PC-9 (cell line): Measurements from ENCODE around the gene MLST8. TPM values are rescaled to one million over a fixed set of nuclear protein-coding genes. Genes with fewer than 3 reads are reported as not detected.
A peak's percentile ranks its signal among the peaks of the same experiment; 100 is the strongest.

Experiments
- BruUV-seq: library from RNA; stranded (reverse); fragments of 400-500 nt; replicated peaks from 2 replicates; lab custom pipeline; 2021; lab: Mats Ljungman, UMichigan
- CTCF ChIA-PET: fragments of 300-600 bp; sonication (Branson Sonifier 250); formaldehyde crosslinking; loops from one replicate; lab custom pipeline; 2022; ENCODE audit warnings: antibody characterized with exemption; lab: Charles Lee
- POLR2A ChIA-PET: fragments of 300-600 bp; sonication (Branson Sonifier 250); formaldehyde crosslinking; loops from one replicate; lab custom pipeline; 2022; ENCODE audit warnings: antibody characterized with exemption; ENCODE audit not compliant: unreplicated experiment; lab: Charles Lee
- DNase-seq, 2 experiments: peaks; one replicate each; pipeline versions ENCODE4 v3.0.0 to v3.0.0-alpha.2; 2015 to 2022; ENCODE audit warnings: mixed read lengths in 1 of 2
- H2AFZ ChIP-seq: fragments of 200-600 bp; sonication (generic); 2 replicates; pipeline ENCODE4 v1.8.1; 2017; ENCODE audit warnings: antibody characterized with exemption
- H3F3A ChIP-seq: fragments of 200-600 bp; sonication (generic); 2 replicates; pipeline ENCODE4 v1.8.1; 2017; ENCODE audit warnings: antibody characterized with exemption, mild to moderate bottlenecking, low read depth; ENCODE audit not compliant: insufficient read depth
- H3K27ac ChIP-seq: fragments of 200-600 bp; sonication (generic); 2 replicates; pipeline ENCODE4 v1.6.1; 2016; ENCODE audit warnings: mixed run types
- H3K27me3 ChIP-seq: fragments of 200-600 bp; sonication (generic); 2 replicates; pipeline ENCODE4 v1.6.1; 2016; ENCODE audit warnings: low read depth, mixed run types; ENCODE audit not compliant: insufficient read depth
- H3K36me3 ChIP-seq: fragments of 200-600 bp; sonication (generic); 2 replicates; pipeline ENCODE4 v1.6.1; 2016; ENCODE audit warnings: low read depth, mixed run types
- H3K4me1 ChIP-seq: fragments of 200-600 bp; sonication (generic); replicated peaks from 2 replicates; pipeline ENCODE4 v1.6.1; 2016; ENCODE audit warnings: mixed run types; ENCODE audit not compliant: insufficient read depth
- H3K4me2 ChIP-seq: fragments of 200-600 bp; sonication (generic); 2 replicates; pipeline ENCODE4 v1.6.1; 2017; ENCODE audit warnings: mixed run types
- H3K4me3 ChIP-seq: fragments of 200-600 bp; sonication (generic); 2 replicates; pipeline ENCODE4 v1.6.1; 2016; ENCODE audit warnings: mixed run types
- H3K79me2 ChIP-seq: fragments of 200-600 bp; sonication (generic); 2 replicates; pipeline ENCODE4 v1.6.1; 2017; ENCODE audit warnings: low read depth, mixed run types
- H3K9me2 ChIP-seq: fragments of 200-600 bp; sonication (generic); 2 replicates; pipeline ENCODE4 v1.8.1; 2017; ENCODE audit warnings: mild to moderate bottlenecking; ENCODE audit not compliant: insufficient read depth
- H3K9me3 ChIP-seq: fragments of 200-600 bp; sonication (generic); 2 replicates; pipeline ENCODE4 v1.8.1; 2016; ENCODE audit warnings: low read depth; ENCODE audit not compliant: insufficient read depth
- H4K20me1 ChIP-seq: fragments of 200-600 bp; sonication (generic); 2 replicates; pipeline ENCODE4 v1.8.1; 2017; ENCODE audit not compliant: insufficient read depth
- EZH2 ChIP-seq: fragments of 200-600 bp; sonication (generic); IDR thresholded peaks from 2 replicates; pipeline ENCODE4 v1.8.0; 2017; ENCODE audit warnings: antibody characterized with exemption, low read depth
- intact Hi-C: fragments of 100-400 bp; cut with micrococcal nuclease; formaldehyde crosslinking; loops from one replicate; pipeline ENCODE4 v1.10.0; 2022; ENCODE audit not compliant: unreplicated experiment
- total RNA-seq: library from RNA; stranded (reverse); gene quantifications from 2 replicates; pipeline ENCODE4 v1.2.3, GENCODE V29; 2021
- TF ChIP-seq, protein P1 (sequence below): fragments of 200-600 bp; sonication (generic); conservative IDR thresholded peaks from 2 replicates; pipeline ENCODE4 v1.6.1; 2017; ENCODE audit warnings: mixed run types, antibody characterized with exemption, mild to moderate bottlenecking, moderate library complexity

The MLST8 gene
- total RNA-seq, 1 experiment from 2014 or later: 66.3 TPM

DNA sequence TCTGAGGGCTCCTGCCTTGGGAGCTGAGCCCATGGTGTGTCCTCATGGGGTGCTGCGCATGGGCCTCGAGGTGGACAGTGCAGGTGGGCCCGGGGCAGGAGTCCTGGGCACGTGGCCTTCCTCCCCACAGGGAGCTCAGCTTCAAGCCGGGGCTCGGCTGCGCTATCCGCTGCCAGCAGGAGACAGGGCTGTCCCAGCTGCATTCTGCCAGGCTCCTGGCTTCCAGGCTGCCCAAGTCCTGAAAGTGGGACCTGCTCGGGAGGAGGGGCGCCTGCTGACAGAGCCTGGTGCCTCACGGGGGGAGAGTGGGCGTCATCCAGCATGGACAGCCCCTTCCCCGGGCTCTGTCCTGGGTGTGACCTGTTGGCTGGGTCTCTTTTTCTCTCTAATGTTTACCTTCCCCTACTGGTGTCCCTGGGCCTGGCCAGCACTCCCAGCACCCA is 42.6 kb upstream of the MLST8 start:
- no peaks in the 10 kb centered on the region for H3K27me3 ChIP-seq
- intact Hi-C loops: loop anchor here (1.0 kb wide), 1 partner anchor 7 kb away; the partner anchor contains the start of gene TRAF7
- H3K36me3 ChIP-seq: 0 out of 2 replicates have a peak, but pooled peaks cover 7% of the 10 kb centered on the region
- H2AFZ ChIP-seq: no peak overlapping the region
- TF ChIP-seq EZH2: no peak
- TF ChIP-seq, protein P1, sequence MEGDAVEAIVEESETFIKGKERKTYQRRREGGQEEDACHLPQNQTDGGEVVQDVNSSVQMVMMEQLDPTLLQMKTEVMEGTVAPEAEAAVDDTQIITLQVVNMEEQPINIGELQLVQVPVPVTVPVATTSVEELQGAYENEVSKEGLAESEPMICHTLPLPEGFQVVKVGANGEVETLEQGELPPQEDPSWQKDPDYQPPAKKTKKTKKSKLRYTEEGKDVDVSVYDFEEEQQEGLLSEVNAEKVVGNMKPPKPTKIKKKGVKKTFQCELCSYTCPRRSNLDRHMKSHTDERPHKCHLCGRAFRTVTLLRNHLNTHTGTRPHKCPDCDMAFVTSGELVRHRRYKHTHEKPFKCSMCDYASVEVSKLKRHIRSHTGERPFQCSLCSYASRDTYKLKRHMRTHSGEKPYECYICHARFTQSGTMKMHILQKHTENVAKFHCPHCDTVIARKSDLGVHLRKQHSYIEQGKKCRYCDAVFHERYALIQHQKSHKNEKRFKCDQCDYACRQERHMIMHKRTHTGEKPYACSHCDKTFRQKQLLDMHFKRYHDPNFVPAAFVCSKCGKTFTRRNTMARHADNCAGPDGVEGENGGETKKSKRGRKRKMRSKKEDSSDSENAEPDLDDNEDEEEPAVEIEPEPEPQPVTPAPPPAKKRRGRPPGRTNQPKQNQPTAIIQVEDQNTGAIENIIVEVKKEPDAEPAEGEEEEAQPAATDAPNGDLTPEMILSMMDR: no peak
- H4K20me1 ChIP-seq: peaks cover 72% of the 10 kb centered on the region
- DNase-seq: peak; percentile 54 to 84
- H3K4me3 ChIP-seq: peak overlapping the region; percentile 33; the same call in 1 of the 2 replicates
- H3K79me2 ChIP-seq: peaks cover 77% of the 10 kb centered on the region
- H3K9me2 ChIP-seq: no peaks in the 10 kb centered on the region
- no TSS peak for BruUV-seq
- no peaks in the 10 kb centered on the region for H3K9me3 ChIP-seq
- H3K27ac ChIP-seq: peak overlapping the region; percentile 74
- ChIA-PET POLR2A (interaction anchor here (0.6 kb wide), 1 partner anchor 67 kb away, joined by 3 read pairs; no protein-coding TSS in a partner anchor), CTCF (interaction anchor here (1.0 kb wide), 1 partner anchor 72 kb away, joined by 4 read pairs; no protein-coding TSS in a partner anchor)
- peaks cover 36% of the 10 kb centered on the region for H3F3A ChIP-seq
- peak overlapping the region; percentile 66 for H3K4me2 ChIP-seq
- peaks cover 44% of the 10 kb centered on the region for H3K4me1 ChIP-seq

DNA sequence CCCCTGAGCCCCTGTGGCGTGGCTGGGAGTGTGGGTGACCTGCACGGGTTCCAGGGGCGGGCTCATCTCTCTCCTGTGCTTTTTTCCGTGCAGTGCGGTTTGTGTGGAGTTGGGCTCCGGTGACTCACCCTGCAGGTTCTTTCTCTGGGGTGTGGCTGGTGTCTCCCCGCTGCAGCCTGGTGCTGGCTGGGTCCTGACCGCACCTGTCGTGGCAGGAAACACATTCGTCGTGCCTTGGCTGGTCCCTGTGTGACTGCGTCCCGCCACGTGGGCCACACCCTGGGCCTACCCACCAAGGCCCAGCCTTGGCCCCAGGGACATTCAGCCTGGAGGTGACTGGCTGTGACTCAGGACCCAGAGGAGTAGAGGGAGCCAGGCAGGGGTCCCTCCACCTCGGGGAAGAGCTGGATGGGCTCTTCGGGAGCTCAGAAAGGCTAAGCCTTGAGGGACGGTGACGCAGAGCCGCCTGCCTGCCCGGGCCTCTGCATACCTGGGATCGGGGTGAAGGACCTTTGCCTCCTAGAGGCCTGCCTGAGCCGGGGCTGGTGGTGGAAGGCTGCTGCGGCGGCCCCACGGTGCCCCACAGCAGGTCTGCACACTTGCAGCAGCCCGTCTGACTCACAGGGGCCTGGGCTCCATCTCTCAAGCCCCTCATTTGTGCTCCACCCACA is 41.9 kb upstream of the MLST8 start:
- peak; percentile 90 to 96 for DNase-seq
- TF ChIP-seq, protein P1: no peak
- no peak for TF ChIP-seq EZH2
- H3K27ac ChIP-seq: peak overlapping the region; percentile 74
- no peaks in the 10 kb centered on the region for H3K27me3 ChIP-seq
- peak overlapping the region; percentile 33; the same call in 1 of the 2 replicates for H3K4me3 ChIP-seq
- intact Hi-C loops: loop anchor here (1.0 kb wide), 1 partner anchor 8 kb away; the partner anchor contains the start of gene TRAF7
- TSS peak; percentile 16 for BruUV-seq
- no peak overlapping the region for H2AFZ ChIP-seq
- H3K9me2 ChIP-seq: no peaks in the 10 kb centered on the region
- H4K20me1 ChIP-seq: peaks cover 68% of the 10 kb centered on the region
- peaks cover 71% of the 10 kb centered on the region for H3K79me2 ChIP-seq
- CTCF ChIA-PET: interaction anchor here (1.0 kb wide), 1 partner anchor 73 kb away, joined by 4 read pairs; no protein-coding TSS in a partner anchor
- peak overlapping the region; percentile 66 for H3K4me2 ChIP-seq
- H3F3A ChIP-seq: peaks cover 36% of the 10 kb centered on the region
- 0 out of 2 replicates have a peak, but pooled peaks cover 9% of the 10 kb centered on the region for H3K36me3 ChIP-seq
- no peaks in the 10 kb centered on the region for H3K9me3 ChIP-seq
- H3K4me1 ChIP-seq: peaks cover 41% of the 10 kb centered on the region
- POLR2A ChIA-PET: interaction anchor here (0.6 to 1.4 kb wide), 6 partner anchors 8 to 1978 kb away, joined by 3 to 15 read pairs (median 4); partner anchors contain the start of genes ECI1 and TRAF7

DNA sequence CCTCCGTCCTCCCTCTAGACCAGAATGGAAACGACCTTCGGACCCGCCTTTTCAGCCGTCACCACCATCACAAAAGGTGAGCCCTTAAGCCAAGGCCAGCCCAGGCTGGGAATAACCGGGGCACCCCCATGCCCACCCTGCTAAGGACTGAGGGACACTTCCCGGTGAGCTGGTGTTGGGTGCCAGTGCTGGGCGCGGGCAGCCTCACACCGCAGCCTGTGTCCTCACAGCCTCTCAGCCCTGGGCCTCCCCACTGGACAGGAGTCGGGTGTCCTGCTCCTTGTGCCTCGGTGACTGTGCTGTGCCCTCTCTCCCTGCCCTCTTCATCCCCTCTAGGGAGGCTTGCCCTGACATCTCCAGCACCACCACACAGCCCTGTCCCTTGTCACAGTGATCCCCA is 39.4 kb upstream of the MLST8 start:
- TF ChIP-seq EZH2: no peak
- TF ChIP-seq, protein P1: no peak
- H3K4me1 ChIP-seq: peaks cover 41% of the 10 kb centered on the region
- no peak overlapping the region for H3K27ac ChIP-seq
- intact Hi-C loops: no loop called here
- DNase-seq: no peak
- BruUV-seq: no TSS peak
- H3K4me2 ChIP-seq: no peak overlapping the region
- H3K4me3 ChIP-seq: no peak overlapping the region
- peaks cover 48% of the 10 kb centered on the region for H4K20me1 ChIP-seq
- peaks cover 49% of the 10 kb centered on the region for H3K79me2 ChIP-seq
- POLR2A ChIA-PET: no interaction called here
- 0 out of 2 replicates have a peak, but pooled peaks cover 9% of the 10 kb centered on the region for H3K36me3 ChIP-seq
- no peak overlapping the region for H2AFZ ChIP-seq
- no peaks in the 10 kb centered on the region for H3K9me2 ChIP-seq
- H3K9me3 ChIP-seq: no peaks in the 10 kb centered on the region
- CTCF ChIA-PET: no interaction called here
- peaks cover 36% of the 10 kb centered on the region for H3F3A ChIP-seq
- H3K27me3 ChIP-seq: no peaks in the 10 kb centered on the region
